ENCODE data around the gene STAG1.
"Not testable (repeated sequence)": the region's sequence is repeated elsewhere in the genome, so short reads cannot be mapped to it uniquely, and the experiment has no call there.

The STAG1 gene

DNA sequence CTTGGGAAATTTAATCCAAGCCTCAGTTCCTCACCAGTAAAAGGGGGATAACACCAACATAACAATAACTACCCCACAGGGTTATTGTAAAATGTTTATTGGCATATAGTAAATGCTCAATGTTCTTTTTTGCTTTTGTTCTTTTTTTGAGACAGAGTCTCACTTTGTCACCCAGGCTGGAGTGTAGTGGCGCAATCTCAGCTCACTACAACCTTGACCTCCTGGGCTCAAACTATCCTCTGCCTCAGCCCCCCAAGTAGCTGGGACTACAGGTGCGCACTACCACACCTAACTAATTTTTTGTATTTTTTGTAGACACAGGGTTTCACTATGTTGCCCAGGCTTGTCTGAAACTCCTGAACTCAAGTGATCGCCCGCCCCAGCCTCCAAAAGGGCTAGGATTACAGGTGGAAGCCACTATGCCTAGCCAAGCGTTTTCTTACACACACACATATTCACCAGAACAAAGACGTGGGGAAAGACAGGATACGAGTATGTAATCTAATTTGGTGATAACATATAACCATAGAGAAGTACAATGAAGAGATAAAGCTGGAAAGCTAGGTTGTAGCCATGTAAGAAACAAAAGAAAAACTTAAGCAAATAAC lies 11.7 kb downstream of the STAG1 start:
- peaks cover 37% of the 10 kb centered on the region for H3K9me3 Mint-ChIP-seq
- no peak for DNase-seq

DNA sequence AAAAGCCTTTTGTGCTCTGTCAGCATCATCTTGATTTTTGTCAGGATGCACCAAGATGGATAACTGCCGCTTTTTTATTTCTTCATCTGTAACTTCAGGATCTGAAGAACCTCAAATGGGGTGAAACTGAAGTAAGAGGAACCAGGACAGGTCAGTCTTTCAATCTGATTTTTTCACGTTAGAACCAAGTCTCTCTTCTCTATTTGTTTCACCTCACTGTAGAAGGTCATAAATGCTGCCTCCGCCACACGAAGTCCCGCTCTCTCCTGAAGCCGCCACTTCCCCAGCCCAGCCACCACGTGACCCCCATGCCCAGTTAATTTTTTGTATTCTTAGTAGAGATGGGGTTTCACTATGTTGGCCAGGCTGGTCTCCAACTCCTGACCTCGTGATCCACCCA lies 15.2 kb downstream of the STAG1 start:
- H3K27ac Mint-ChIP-seq = peak overlapping the region; percentile 70
- DNase-seq; H3K9me3 Mint-ChIP-seq; H3K27me3 Mint-ChIP-seq (ENCODE audit: low read depth, poor library complexity); H3K4me3 Mint-ChIP-seq: not testable (repeated sequence)
- H3K4me1 Mint-ChIP-seq = peaks cover 26% of the 10 kb centered on the region
- peaks cover 57% of the 10 kb centered on the region for H3K36me3 Mint-ChIP-seq (ENCODE audit: low read depth)

More for the DNA sequence above, 11.7 kb downstream of the STAG1 start:
- Mint-ChIP-seq H3K4me3 (no peak overlapping the region), H3K27me3 (ENCODE audit: low read depth, poor library complexity) (no peaks in the 10 kb centered on the region), H3K4me1 (peaks cover 14% of the 10 kb centered on the region), H3K36me3 (ENCODE audit: low read depth) (peaks cover 77% of the 10 kb centered on the region), H3K27ac (peak overlapping the region; percentile 6)
- no peak for TF ChIP-seq CTCF (IDR thresholded peaks at IDR 0.05)

DNA sequence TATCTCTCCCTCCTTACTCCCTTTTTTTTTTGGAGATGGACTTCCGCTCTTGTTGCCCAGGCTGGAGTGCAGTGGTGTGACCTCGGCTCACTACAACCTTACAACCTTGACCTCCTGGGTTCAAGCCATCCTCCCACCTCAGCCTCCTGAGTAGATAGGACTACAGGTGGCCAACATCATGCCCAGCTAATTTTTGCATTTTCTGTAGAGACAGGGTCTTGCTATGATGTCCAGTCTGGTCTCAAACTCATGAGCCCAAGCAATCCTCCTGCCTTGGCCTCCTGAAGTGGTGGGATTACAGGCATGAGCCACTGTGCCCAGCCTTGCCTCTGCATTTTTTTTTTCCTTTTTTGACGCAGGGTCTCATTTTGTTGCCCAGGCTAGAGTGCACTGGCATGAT lies 17.1 kb downstream of the STAG1 start:
- H3K9me3 Mint-ChIP-seq = no peaks in the 10 kb centered on the region
- peaks cover 18% of the 10 kb centered on the region for H3K4me1 Mint-ChIP-seq
- peak overlapping the region; percentile 33 for H3K27ac Mint-ChIP-seq
- no peak for DNase-seq
- no peaks in the 10 kb centered on the region for H3K27me3 Mint-ChIP-seq (ENCODE audit: low read depth, poor library complexity)
- no peak overlapping the region for H3K4me3 Mint-ChIP-seq
- TF ChIP-seq CTCF (IDR thresholded peaks at IDR 0.05) = no peak
- peaks cover 38% of the 10 kb centered on the region for H3K36me3 Mint-ChIP-seq (ENCODE audit: low read depth)

- Mint-ChIP-seq H3K27ac (peak overlapping the region; percentile 33), H3K4me1 (peaks cover 18% of the 10 kb centered on the region), H3K4me3 (no peak overlapping the region), H3K27me3 (ENCODE audit: low read depth, poor library complexity) (no peaks in the 10 kb centered on the region), H3K36me3 (ENCODE audit: low read depth) (peaks cover 33% of the 10 kb centered on the region), H3K9me3 (no peaks in the 10 kb centered on the region)
- DNase-seq = no peak
- TF ChIP-seq CTCF (IDR thresholded peaks at IDR 0.05) = no peak
Observed at GRCh38 chr3:136734382-136735070, 17.7 kb downstream of the STAG1 start.

DNA sequence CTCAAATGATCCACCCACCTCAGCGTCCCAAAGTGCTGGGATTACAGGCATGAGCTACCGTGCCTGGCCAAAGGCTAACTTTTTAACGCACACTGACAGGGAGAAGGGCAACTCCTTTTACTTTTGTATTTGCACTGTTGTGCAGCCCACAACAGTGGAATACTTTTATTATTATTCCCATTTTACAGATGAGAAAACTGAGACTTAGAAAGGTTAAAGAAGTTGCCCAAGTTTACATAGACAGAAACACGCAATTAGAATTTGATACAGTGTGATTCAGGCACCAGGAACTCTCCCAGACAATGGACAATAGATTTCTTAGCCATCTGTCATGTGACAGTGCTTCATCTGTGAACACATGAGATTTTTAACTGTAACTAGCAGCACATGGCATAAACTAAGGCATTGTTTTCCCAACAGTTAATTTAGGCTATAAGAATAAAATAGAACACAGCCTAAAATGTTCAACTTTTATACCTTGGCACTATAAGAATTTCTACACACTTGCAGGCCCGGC lies 18.8 kb downstream of the STAG1 start:
- H3K4me3 Mint-ChIP-seq = no peak overlapping the region
- H3K36me3 Mint-ChIP-seq (ENCODE audit: low read depth) = peaks cover 32% of the 10 kb centered on the region
- no peaks in the 10 kb centered on the region for H3K9me3 Mint-ChIP-seq
- no peak for TF ChIP-seq CTCF (IDR thresholded peaks at IDR 0.05)
- no peak overlapping the region for H3K27ac Mint-ChIP-seq
- DNase-seq = no peak
- H3K27me3 Mint-ChIP-seq (ENCODE audit: low read depth, poor library complexity) = no peaks in the 10 kb centered on the region
- H3K4me1 Mint-ChIP-seq = peaks cover 18% of the 10 kb centered on the region

- H3K4me3 Mint-ChIP-seq = no peak overlapping the region
- TF ChIP-seq CTCF (IDR thresholded peaks at IDR 0.05) = no peak
- no peaks in the 10 kb centered on the region for H3K9me3 Mint-ChIP-seq
- peak overlapping the region; percentile 5 for H3K27ac Mint-ChIP-seq
- DNase-seq = no peak
- peaks cover 18% of the 10 kb centered on the region for H3K4me1 Mint-ChIP-seq
- no peaks in the 10 kb centered on the region for H3K27me3 Mint-ChIP-seq (ENCODE audit: low read depth, poor library complexity)
- peaks cover 19% of the 10 kb centered on the region for H3K36me3 Mint-ChIP-seq (ENCODE audit: low read depth)
Observed at GRCh38 chr3:136731274-136731884, 20.8 kb downstream of the STAG1 start.
